Activated CD8-positive, alpha-beta T cell treated with anti-CD3 and anti-CD28 coated beads, Interleukin-2, amount 10 ng/mL, durations not matched to agents 7 days and 5 days (primary cell): ENCODE measurements around the gene FKBP14. TPM values are rescaled to one million over a fixed set of nuclear protein-coding genes. Genes with fewer than 3 reads are reported as not detected.
"Not testable (repeated sequence)": the region's sequence is repeated elsewhere in the genome, so short reads cannot be mapped to it uniquely, and the experiment has no call there.

ENCODE experiments used
- ATAC-seq: fragments of 150-1000 bp; cut with Tn5 transposase; one replicate; pipeline ENCODE4 v1.10.0; 2021; ENCODE audit warnings: moderate library complexity
- CTCF ChIA-PET: fragments of 350-600 bp; sonication (Branson Sonifier 250); formaldehyde crosslinking; loops from one replicate; lab custom pipeline; 2021; ENCODE audit warnings: antibody characterized with exemption; lab: Charles Lee
- POLR2A ChIA-PET: fragments of 350-600 bp; sonication (Branson Sonifier 250); formaldehyde crosslinking; loops from one replicate; lab custom pipeline; 2021; ENCODE audit warnings: antibody characterized with exemption; lab: Charles Lee
- DNase-seq: peaks from one replicate; pipeline ENCODE4 v3.0.0-alpha.2; 2020
- H3K27ac Mint-ChIP-seq: one replicate; pipeline ENCODE4 v1.8.0; 2021; ENCODE audit warnings: mild to moderate bottlenecking, mixed read lengths
- H3K27me3 Mint-ChIP-seq: one replicate; pipeline ENCODE4 v1.8.0; 2021; ENCODE audit warnings: low read depth, mixed read lengths
- H3K36me3 Mint-ChIP-seq: one replicate; pipeline ENCODE4 v1.8.0; 2021; ENCODE audit warnings: low read depth, mixed read lengths
- H3K4me1 Mint-ChIP-seq: one replicate; pipeline ENCODE4 v1.8.0; 2021; ENCODE audit warnings: low read depth, mixed read lengths
- H3K4me3 Mint-ChIP-seq: one replicate; pipeline ENCODE4 v1.8.0; 2021; ENCODE audit warnings: mild to moderate bottlenecking, mixed read lengths
- H3K9me3 Mint-ChIP-seq: one replicate; pipeline ENCODE4 v1.8.0; 2022; ENCODE audit warnings: mixed read lengths; ENCODE audit not compliant: insufficient read depth
- total RNA-seq, 2 experiments: library from RNA; stranded (reverse); gene quantifications; one replicate each; pipeline ENCODE4 v1.2.3, GENCODE V29; 2021

The FKBP14 gene, protein sequence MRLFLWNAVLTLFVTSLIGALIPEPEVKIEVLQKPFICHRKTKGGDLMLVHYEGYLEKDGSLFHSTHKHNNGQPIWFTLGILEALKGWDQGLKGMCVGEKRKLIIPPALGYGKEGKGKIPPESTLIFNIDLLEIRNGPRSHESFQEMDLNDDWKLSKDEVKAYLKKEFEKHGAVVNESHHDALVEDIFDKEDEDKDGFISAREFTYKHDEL
- 1 to 10 TPM; 4.2 to 5.4 TPM for total RNA-seq

DNA sequence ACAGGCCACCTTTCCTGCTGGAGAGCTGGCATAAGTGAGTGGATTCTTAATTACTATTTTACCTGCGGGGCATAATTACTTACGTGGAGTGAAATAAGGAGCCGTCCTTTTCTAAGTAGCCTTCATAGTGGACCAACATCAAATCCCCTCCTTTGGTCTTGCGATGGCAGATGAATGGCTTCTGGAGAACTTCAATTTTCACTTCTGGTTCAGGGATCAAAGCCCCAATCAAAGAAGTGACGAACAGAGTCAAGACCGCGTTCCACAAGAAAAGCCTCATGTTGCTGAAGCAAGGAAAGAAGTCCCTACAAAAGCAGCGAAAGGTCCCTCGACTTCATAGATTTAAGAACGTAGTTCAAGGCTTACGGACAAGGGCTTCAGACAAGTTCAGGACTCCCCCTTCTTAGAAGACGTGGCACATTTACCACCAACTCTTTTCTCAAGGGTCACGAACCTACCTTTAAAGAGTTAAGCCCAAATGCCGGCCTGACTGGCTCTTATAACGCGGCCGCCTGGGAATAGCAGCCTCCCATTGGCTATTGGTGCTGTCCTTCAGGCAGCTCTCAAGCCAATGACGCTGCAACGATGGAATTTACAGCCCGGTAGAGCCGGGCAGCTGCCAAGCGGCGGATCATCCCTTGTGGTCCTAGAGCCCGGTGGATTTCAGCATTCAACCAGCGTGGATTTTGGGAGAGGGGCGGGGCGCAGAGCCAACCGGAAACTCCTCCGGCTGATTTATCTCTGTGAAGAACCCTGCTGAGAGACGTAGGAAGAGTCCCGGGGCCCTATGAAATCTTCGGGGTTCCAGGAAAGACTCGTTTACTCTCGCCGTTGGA, at the start of gene FKBP14:
Gene FKBP14 (minus strand): TSS at position 474 of the 836 bp plus-strand sequence. CDS start 194 bp downstream, at position 280.
- POLR2A ChIA-PET, result no interaction called here
- peaks cover 29% of the 10 kb centered on the region for H3K4me1 Mint-ChIP-seq

GRCh38 chr7:30074422-30075030, 48.0 kb upstream of the FKBP14 start:
- no peaks in the 10 kb centered on the region for H3K9me3 Mint-ChIP-seq
- ChIA-PET POLR2A (interaction anchor here (0.6 to 1.2 kb wide), 2 partner anchors 9 to 112 kb away, joined by 3 read pairs; no protein-coding TSS in a partner anchor), CTCF (interaction anchor here (0.7 to 2.5 kb wide), 10 partner anchors 11 to 196 kb away, joined by 3 to 11 read pairs (median 3); no protein-coding TSS in a partner anchor)
- no peaks in the 10 kb centered on the region for H3K4me1 Mint-ChIP-seq
- H3K27me3 Mint-ChIP-seq, result no peaks in the 10 kb centered on the region
- no peak for ATAC-seq
- DNase-seq, result no peak
- H3K36me3 Mint-ChIP-seq, result no peaks in the 10 kb centered on the region
- H3K4me3 Mint-ChIP-seq, result no peak overlapping the region
- H3K27ac Mint-ChIP-seq, result no peak overlapping the region

More for the DNA sequence above, at the start of gene FKBP14:
- Mint-ChIP-seq H3K36me3 (no peaks in the 10 kb centered on the region), H3K27me3 (no peaks in the 10 kb centered on the region), H3K9me3 (no peaks in the 10 kb centered on the region), H3K4me3 (peak within 1 kb of the TSS; percentile 86), H3K27ac (peak within 1 kb of the TSS; percentile 86)
- CTCF ChIA-PET, result interaction anchor here (0.9 kb wide), 1 partner anchor 36 kb away, joined by 4 read pairs; no protein-coding TSS in a partner anchor
- DNase-seq (peak; percentile 95), ATAC-seq (peak; percentile 89)

- no peaks in the 10 kb centered on the region for H3K27me3 Mint-ChIP-seq
- no peaks in the 10 kb centered on the region for H3K4me1 Mint-ChIP-seq
- H3K4me3 Mint-ChIP-seq, result no peak overlapping the region
- DNase-seq (no peak), ATAC-seq (no peak)
- no peaks in the 10 kb centered on the region for H3K9me3 Mint-ChIP-seq
- ChIA-PET POLR2A (no interaction called here), CTCF (interaction anchor here (1.2 to 4.1 kb wide), 4 partner anchors 11 to 195 kb away, joined by 3 to 28 read pairs (median 3); no protein-coding TSS in a partner anchor)
- no peaks in the 10 kb centered on the region for H3K36me3 Mint-ChIP-seq
- H3K27ac Mint-ChIP-seq, result no peak overlapping the region
Observed at GRCh38 chr7:30072735-30073134, 46.2 kb upstream of the FKBP14 start.

DNA sequence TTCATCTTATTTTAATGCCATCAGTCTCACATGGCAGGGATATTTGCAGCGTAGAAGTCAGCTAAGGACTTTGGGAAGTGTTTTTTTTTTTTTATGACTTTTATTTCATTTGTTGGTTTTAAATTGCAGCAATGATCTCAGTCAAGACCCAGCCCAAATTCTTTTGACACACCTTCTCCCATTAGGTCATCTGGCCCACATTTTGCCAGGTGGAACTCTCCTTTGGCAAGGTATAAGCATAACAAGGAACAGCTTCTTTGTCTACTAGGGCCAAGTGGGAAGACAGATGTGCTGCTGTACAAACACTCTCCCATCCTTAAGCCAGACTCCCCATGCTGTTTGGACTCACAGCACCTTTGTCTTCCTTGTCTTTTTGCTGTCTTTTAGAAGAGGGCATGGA, 43.5 kb upstream of the FKBP14 start:
- ChIA-PET CTCF (interaction anchor here (0.7 to 4.1 kb wide), 2 partner anchors 8 to 93 kb away, joined by 3 to 28 read pairs; no protein-coding TSS in a partner anchor), POLR2A (no interaction called here)
- no peak overlapping the region for H3K27ac Mint-ChIP-seq

GRCh38 chr7:30069096-30069867, 42.8 kb upstream of the FKBP14 start:
- no peak overlapping the region for H3K27ac Mint-ChIP-seq
- no peaks in the 10 kb centered on the region for H3K4me1 Mint-ChIP-seq
- CTCF ChIA-PET, result interaction anchor here (0.7 to 4.1 kb wide), 2 partner anchors 7 to 94 kb away, joined by 3 to 28 read pairs; no protein-coding TSS in a partner anchor
- POLR2A ChIA-PET, result no interaction called here
- no peaks in the 10 kb centered on the region for H3K9me3 Mint-ChIP-seq
- DNase-seq (no peak), ATAC-seq (no peak)
- no peaks in the 10 kb centered on the region for H3K27me3 Mint-ChIP-seq
- H3K36me3 Mint-ChIP-seq, result no peaks in the 10 kb centered on the region
- no peak overlapping the region for H3K4me3 Mint-ChIP-seq

More for the DNA sequence above, 43.5 kb upstream of the FKBP14 start:
- Mint-ChIP-seq H3K9me3 (no peaks in the 10 kb centered on the region), H3K4me3 (no peak overlapping the region), H3K27me3 (no peaks in the 10 kb centered on the region), H3K4me1 (no peaks in the 10 kb centered on the region), H3K36me3 (no peaks in the 10 kb centered on the region)
- DNase-seq (no peak), ATAC-seq (no peak)

- no peaks in the 10 kb centered on the region for H3K9me3 Mint-ChIP-seq
- no peak overlapping the region for H3K27ac Mint-ChIP-seq
- no peak overlapping the region for H3K4me3 Mint-ChIP-seq
- H3K4me1 Mint-ChIP-seq, result no peaks in the 10 kb centered on the region
- ATAC-seq (no peak), DNase-seq (no peak)
- POLR2A ChIA-PET, result no interaction called here
- CTCF ChIA-PET, result no interaction called here
- no peaks in the 10 kb centered on the region for H3K36me3 Mint-ChIP-seq
- H3K27me3 Mint-ChIP-seq, result no peaks in the 10 kb centered on the region
Observed at GRCh38 chr7:30068117-30068516, 41.6 kb upstream of the FKBP14 start.

GRCh38 chr7:30066687-30067086, 40.2 kb upstream of the FKBP14 start:
- H3K27me3 Mint-ChIP-seq, result no peaks in the 10 kb centered on the region
- ATAC-seq (no peak), DNase-seq (no peak)
- no peak overlapping the region for H3K27ac Mint-ChIP-seq
- H3K4me1 Mint-ChIP-seq, result peaks cover 5% of the 10 kb centered on the region
- no peak overlapping the region for H3K4me3 Mint-ChIP-seq
- ChIA-PET POLR2A (no interaction called here), CTCF (no interaction called here)
- H3K9me3 Mint-ChIP-seq, result no peaks in the 10 kb centered on the region
- no peaks in the 10 kb centered on the region for H3K36me3 Mint-ChIP-seq

DNA sequence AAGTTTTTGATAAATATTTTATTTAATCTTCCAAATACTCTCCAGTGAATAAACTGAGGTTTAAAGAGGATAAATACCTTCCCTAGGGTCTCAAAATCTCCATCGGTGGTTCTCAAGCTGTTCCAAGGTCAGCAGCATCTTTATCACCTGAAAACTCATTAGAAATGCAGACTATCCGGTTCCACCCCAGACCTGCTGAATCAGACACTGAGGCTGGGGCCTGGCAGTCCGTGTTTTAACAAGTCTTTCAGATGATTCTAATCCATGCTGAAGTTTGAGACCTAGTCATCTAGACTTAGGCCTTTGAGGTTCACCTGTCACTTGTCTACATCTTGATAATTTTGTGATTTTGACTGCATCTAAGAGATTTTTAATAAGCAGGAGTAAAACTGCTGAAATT, 39.2 kb upstream of the FKBP14 start:
- ChIA-PET CTCF (no interaction called here), POLR2A (interaction anchor here (1.0 kb wide), 1 partner anchor 10 kb away, joined by 3 read pairs; no protein-coding TSS in a partner anchor)
- H3K27me3 Mint-ChIP-seq, result no peaks in the 10 kb centered on the region
- ATAC-seq (no peak), DNase-seq (no peak)
- peaks cover 2% of the 10 kb centered on the region for H3K36me3 Mint-ChIP-seq
- peaks cover 8% of the 10 kb centered on the region for H3K4me1 Mint-ChIP-seq
- H3K27ac Mint-ChIP-seq, result no peak overlapping the region
- no peaks in the 10 kb centered on the region for H3K9me3 Mint-ChIP-seq
- no peak overlapping the region for H3K4me3 Mint-ChIP-seq

GRCh38 chr7:30062587-30062986, 36.1 kb upstream of the FKBP14 start:
- ChIA-PET CTCF (interaction anchor here (0.7 to 4.0 kb wide), 37 partner anchors 9 to 1136 kb away, joined by 3 to 42 read pairs (median 7); partner anchors contain the start of genes FKBP14, MTURN and PLEKHA8), POLR2A (no interaction called here)
- Mint-ChIP-seq H3K27ac (no peak overlapping the region), H3K36me3 (peaks cover 9% of the 10 kb centered on the region), H3K4me3 (no peak overlapping the region), H3K4me1 (peaks cover 8% of the 10 kb centered on the region), H3K27me3 (no peaks in the 10 kb centered on the region), H3K9me3 (no peaks in the 10 kb centered on the region)
- DNase-seq, result no peak
- peak; percentile 62 for ATAC-seq

GRCh38 chr7:30061786-30062185, 35.3 kb upstream of the FKBP14 start:
- peaks cover 13% of the 10 kb centered on the region for H3K36me3 Mint-ChIP-seq
- not testable (repeated sequence) for H3K27ac Mint-ChIP-seq, H3K4me1 Mint-ChIP-seq, H3K4me3 Mint-ChIP-seq, H3K27me3 Mint-ChIP-seq, H3K9me3 Mint-ChIP-seq
- DNase-seq (peak; percentile 65), ATAC-seq (peak; percentile 93)
- POLR2A ChIA-PET, result interaction anchor here (0.6 to 0.7 kb wide), 2 partner anchors 33 to 40 kb away, joined by 4 read pairs; no protein-coding TSS in a partner anchor
- CTCF ChIA-PET, result interaction anchor here (0.6 to 4.0 kb wide), 53 partner anchors 9 to 1135 kb away, joined by 3 to 42 read pairs (median 5); partner anchors contain the start of genes FKBP14, MTURN and PLEKHA8

DNA sequence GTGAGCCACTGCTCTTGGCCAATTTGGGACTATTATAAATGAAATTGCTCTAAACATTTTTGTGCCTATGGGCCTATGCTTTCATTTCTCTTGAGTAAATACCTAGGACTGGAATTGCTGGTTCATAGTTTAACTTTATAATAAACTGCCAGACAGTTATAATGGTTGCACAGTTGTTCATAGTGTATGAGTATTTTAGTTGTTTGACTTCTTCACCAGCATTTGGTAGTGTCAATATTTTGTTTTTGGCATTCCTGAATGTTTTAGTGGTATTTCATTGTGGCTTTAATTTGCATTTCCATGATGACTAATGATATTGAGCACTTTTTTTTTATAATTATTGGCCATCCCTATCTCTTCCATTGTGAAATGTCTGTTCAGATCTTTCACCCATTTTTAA, 31.2 kb upstream of the FKBP14 start:
- Mint-ChIP-seq H3K27ac (no peak overlapping the region), H3K4me1 (peaks cover 8% of the 10 kb centered on the region), H3K9me3 (no peaks in the 10 kb centered on the region), H3K27me3 (no peaks in the 10 kb centered on the region), H3K36me3 (peaks cover 16% of the 10 kb centered on the region), H3K4me3 (no peak overlapping the region)
- ChIA-PET CTCF (no interaction called here), POLR2A (no interaction called here)
- DNase-seq (no peak), ATAC-seq (no peak)
